GM19395 (cell line): ENCODE results near the gene PRR29.
A peak's percentile ranks its signal among the peaks of the same experiment; 100 is the strongest.

Experiments
- ATAC-seq: cut with Tn5 transposase; IDR thresholded peaks from one replicate; pipeline ENCODE4 v1.9.1; 2021; ENCODE audit warnings: mild to moderate bottlenecking, moderate library complexity; ENCODE audit not compliant: unreplicated experiment

The PRR29 gene

DNA sequence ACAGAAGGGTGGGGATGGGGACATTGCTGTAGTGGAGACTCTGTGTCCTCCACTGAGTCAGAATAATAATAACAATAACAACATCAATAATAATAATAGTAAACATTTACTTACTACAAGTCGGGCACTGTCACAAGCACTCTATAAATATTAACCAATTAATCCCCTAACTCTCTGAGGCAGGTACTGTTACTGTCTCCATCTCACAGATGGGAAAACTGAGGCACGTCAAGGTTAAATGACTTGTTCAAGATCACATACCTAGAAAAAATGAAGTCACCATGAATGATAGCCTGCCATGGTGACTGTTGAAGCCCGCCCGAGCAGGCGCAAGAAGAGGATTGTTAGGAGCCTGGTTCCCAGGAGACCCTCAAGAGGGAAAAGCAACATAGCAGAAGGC is 10.2 kb downstream of the PRR29 start:
- no peak for ATAC-seq

DNA sequence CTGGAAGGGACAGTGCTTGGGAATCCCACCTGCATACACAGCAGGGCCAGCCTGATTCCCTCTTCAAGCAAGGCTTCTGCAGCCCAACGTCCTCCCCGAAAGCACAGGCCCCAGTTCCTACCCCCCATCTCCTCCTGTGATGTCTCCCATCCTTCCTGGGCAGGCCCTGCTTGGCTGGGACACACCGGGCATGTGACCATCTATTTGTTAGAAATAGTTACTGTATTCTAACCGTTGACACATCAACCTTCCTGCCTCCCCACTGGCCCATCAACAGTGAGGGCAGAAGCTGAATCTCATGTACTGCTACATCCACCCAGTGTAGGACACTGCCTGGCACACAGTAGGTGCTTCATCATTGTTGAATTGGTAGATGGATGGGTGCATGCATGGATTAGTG is 10.7 kb downstream of the PRR29 start:
- ATAC-seq, result no peak

DNA sequence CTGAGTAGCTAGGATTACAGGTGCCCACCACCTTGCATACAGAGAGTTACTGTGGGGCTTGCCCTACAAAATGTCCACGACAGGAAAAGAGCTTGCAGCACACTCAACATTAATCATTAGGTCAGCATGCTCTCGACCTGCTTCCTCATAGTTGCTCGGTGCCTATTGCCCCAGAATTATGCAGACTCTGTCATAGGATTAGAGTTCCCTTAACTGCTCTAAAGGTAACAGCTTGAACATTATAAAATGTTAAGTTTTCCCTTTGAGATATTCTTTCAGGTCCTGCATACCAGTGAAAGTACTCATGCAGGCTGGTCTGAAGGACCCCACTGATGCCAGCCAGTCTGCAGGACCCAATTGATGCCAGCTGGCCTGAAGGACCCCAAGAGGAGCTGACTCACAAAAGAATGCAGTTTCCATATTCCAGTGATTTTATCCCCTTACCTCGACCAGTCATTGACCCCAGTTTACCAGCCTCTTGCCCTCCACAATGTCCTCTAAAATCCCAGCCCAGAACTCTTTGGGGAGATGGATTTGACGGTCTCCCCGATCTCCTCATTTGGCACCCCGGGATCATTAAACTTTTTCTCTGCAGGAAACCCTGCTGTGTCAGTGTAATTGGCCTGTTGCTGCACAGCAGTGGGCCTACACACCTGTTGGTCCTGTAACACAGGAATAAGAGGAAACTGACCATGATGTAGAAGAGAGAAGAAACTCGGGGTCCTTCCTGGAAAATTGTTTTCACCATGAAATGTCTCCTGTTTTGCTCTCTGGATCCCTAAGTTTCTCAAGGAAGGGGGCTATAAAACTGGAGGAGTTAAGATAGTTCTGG is 11.6 kb downstream of the PRR29 start:
- ATAC-seq, result no peak

DNA sequence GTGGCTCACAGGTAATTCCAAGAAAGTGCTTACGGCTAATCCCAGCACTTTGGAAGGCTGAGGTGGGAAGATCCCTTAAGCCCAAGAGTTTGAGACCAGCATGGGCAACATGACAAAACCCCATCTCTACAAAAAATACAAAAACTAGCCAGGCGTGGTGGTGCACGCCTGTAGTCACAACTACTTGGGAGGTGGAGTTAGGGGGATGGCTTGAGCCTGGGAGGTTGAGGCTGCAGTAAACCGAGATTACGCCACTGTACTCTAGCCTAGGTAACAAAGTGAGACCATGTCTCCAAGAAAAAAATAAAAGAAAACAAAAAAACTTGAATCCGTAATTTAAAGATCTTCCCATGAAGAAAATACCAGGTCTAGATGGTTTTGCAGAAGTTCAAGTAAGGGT is 17.3 kb downstream of the PRR29 start:
- no peak for ATAC-seq

DNA sequence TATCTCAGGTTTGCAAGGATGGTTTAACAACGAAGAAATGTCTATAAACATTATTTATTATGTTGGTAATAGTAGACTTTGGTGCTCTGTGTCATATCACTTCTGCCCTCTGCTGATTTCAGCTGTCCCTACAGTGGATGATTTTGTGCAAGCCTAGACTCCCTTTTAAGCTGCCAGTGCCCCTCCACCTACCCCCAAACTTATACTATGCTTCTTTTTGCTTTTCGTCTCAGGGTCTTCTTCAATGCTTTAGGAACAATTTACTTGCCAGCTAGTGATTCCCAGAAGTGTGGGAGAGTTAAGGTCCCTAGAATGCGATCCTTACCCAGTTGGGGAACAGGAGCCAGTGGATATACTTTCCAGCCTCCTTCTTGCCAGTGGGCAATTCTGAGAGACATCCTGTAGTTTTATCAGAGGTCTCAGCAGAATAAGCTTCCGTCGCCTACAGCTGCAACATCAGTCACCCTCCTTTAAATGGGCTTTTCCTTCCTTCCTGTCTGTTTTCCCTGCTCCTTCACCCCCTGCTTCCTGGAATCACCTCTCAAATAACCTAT is 18.2 kb downstream of the PRR29 start:
- no peak for ATAC-seq

DNA sequence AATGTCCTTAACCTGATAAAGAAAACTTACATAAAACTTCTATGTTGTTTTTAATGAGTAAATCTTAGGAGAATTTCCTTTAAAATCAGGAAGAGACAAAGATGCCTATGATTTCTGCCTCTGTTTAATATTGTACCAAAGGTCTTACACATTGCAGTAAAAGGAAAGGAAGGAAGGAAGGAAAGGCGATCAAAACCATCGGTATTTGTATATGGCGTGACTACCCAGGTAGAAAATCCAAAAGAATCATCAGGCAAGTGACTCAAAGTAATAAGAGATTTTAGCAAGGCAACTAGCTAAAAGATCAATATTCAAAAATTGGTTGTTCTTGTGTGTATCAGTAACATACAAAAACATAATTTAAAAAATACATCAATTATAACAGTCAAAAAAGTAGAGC is 18.8 kb downstream of the PRR29 start:
- ATAC-seq, result no peak

DNA sequence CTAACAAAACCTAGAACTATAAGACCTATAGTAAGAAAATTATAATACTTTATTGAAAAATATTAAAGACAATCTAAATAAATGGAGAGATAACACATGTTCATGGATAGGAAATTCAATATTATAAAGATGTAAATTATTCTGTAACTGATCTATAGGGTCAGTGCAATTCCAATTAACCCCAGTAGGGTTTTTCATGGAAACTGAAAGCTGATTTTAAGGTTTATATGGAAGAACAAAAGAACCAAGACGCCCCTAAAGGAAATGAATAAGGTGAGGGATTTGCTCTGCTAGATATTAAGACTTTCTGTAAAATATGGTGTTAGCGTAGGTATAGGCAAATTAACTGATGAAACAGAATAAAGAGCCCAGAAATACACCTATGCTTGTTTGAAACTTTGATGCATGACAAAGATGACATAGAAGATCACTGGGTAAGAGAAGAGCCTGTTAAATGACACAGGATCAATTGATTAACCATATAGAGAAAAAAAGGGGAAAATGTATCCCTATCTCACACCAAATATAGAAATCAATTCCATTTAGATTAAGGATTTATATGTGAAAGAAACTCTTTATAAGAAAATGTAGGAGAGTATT is 19.3 kb downstream of the PRR29 start:
- no peak for ATAC-seq

DNA sequence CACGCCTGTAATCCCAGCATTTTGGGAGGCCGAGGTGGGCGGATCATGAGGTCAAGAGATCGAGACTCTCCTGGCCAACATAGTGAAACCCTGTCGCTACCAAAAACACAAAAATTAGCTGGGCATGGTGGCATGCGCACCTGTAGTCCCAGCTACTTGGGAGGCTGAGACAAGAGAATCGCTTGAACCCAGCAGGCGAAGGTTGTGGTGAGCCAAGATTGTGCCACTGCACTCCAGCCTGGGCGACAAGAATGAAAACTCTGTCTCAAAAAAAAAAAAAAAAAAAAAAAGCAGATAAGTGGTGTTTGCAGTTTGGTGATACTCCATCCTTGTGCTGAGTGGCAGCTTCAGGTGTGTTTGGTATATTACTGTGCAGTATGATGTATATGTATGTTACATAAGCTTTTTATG is 21.4 kb downstream of the PRR29 start:
- peak; percentile 17 for ATAC-seq

DNA sequence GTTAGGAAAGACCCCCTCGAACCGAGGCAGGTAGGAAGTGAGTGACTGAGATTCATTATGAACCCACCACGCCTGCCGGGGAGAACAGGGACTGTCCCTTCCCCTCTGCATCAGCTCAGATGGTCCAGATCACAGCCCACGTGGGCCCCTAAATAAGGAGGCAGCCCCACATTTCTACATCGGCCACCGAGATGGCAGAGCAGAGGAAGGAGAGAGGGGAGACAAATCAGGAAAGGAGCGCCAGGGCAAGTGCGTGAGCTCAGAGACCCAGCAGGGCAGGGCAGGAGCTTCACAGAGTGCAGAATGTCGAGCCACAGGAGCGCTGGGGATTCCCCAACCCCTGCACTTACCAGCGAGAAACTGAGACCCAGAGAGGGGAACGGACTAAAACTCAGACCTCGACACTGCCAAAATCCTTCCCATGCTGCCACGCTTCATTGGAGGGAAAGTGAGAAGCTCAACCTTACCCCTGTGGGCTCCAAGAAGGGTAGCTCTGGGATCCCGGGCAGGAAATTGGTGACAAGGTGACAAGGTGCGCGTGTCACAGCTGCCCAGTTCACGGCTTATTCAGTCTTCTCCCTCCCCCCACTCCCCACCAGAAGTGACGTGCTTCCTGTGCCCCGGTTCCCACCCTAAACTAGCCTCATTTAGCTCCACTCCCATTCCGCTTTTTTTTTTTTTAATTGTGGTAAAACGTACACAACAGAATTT is 22.1 kb downstream of the PRR29 start, which contains the start of gene ICAM2:
TSS of gene ICAM2 (minus strand) at position 578 of the 711 bp plus-strand sequence. CDS start 13,942 bp downstream, outside the sequence.
- peak; percentile 59 for ATAC-seq

DNA sequence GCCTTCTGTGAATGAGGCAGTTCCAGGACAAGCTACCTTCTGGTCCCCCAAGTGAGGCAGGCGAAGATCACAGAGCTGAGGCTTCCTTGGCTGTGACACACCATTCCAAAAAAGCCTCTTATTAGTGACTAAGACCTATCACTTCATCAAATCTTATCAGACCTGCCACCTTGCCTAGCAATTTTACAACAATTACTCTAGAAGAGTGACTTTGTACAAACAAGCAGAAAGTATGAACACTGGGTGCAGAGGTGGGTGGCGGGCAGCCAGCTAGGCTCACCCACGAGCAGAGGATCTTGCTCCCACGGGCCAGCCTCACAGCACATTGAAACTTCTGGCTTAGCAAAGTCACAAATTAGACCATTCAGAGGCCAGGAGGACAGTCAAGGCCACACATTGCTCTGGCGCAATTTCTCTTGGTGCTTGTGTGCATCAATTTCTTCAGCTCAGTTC is 24.5 kb downstream of the PRR29 start:
- ATAC-seq, result no peak

DNA sequence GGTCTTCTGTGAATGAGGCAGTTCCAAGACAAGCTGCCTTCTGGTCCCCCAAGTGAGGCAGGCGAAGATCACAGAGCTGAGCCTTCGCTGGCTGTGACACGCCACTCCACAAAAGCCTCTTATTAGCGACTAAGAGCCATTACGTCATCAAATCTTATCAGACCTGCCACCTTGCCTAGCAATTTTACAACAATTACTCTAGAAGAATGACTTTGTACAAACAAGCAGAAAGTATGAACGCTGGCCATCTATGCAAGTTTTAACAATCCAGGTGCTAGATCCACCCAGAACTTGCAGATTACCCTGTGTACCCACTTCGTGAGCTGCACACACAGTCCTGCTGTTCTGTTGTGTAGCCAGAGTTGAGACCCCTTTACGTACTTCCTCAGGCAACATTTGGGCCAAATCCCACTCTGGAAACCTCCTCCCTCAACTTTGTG is 26.1 kb downstream of the PRR29 start:
- ATAC-seq, result no peak

DNA sequence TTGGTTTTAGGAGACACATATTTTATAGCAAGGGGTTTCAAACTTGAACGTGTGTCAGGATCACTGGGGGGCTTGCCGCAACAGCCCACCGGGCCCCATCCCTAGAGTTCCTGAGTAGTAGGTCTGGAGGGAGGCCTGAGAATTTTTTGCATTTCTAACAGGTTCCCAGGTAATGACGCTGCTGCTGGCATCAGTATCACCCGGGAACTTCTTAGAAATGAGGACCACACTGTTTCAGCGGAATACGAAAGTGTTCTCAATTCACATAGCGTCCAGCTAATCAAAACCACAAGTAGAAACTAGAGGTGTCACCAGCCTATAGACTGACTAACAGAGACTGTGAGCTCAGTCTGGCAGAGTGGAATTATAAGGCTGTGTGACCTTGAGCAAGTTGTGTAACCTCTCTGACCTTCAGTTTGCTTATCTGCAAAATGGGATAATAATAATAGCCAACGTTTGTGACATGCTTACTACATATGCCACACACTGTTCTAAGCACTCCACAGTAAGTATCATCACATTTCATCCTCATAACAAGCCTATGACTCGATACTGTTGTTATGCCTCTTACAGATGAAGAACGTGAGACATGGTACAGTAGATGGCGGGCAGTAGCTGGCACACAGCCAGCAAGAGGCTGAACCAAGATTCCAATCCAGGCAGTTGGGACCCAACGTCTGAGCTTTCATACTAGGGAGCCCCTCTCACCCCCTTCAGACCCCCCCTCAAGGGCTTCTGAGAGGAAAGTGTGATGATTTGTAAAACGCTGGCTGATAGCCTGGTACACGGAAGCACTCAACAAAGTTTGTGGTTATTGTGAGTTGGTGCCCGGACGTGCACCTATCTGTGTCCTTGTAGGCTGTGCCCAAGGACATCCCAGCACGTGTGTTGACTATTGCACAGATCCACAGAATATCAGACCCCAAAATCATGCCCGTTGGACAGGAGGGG is 26.9 kb downstream of the PRR29 start:
- no peak for ATAC-seq

DNA sequence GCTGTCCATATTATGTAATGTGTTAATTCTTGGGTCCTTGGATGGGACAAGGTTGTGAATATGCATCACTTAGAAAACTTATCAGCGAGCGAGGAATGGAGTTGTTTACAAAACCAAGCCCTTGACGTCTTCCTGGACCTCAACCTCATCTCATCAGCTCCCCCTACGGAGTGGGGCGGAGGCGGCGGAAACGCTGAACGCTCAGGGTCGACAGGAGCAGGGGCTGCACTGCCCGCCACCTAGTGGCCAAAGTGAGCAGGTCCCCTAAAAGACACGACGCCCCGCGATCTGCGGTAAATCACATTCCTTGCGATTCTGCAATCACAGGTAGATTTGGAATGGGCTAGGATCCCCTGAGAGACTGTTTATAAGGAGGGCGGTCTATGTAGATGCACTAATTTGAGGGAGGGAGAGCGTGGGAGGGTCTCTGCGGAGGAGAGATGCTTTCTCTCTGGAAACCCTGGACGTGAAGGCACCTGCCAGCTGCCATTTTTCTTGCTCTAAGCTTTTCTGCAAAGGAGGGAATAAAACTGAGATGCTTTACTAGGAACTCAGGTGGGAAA is 27.7 kb downstream of the PRR29 start:
- ATAC-seq, result no peak

DNA sequence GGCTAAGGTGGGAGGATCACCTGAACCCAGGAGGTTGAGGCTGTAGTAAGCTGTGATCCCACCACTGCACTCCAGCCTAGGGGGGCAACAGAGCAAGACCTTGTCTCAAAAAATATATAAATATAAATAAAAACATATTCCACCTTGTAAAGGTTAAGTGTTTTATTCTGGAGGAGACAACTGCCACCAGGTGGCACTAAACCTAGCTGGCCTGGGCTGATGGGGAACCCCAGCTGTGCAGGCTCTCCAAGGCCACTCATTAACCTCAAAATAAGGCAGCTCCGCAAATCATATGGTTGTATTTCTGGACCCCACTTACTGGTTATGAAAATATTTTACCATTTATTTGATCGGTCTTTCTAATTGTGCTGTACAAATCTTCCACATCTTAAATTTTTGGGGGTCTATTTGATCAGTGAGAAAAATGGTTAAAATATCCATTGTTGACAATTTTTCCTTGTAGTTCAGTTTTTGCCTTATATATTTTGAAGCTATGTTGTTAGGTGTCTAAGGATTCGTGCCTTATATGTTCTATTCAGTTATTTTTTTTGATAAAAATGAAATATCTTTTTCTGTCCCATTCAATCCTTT is 30.8 kb downstream of the PRR29 start:
- ATAC-seq, result no peak

DNA sequence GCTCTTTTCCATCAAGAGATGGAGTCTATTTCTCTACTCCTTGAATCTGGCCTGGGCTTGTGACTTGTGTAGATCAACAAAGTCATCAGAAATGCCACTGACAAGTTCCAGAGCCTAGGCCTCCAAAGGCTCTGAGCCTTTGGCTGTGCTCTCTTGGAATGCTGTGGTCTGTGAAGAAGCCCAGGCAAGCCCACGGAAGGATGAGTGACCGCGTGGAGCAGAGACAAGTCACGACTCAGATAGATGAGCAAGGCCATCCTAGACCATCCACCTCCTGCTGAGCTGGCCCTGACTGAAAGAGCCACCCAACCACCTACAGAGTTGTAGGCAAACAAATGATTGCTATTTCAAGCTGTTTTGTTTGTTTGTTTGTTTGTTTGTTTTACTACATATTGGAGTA is 33.9 kb downstream of the PRR29 start:
- no peak for ATAC-seq

DNA sequence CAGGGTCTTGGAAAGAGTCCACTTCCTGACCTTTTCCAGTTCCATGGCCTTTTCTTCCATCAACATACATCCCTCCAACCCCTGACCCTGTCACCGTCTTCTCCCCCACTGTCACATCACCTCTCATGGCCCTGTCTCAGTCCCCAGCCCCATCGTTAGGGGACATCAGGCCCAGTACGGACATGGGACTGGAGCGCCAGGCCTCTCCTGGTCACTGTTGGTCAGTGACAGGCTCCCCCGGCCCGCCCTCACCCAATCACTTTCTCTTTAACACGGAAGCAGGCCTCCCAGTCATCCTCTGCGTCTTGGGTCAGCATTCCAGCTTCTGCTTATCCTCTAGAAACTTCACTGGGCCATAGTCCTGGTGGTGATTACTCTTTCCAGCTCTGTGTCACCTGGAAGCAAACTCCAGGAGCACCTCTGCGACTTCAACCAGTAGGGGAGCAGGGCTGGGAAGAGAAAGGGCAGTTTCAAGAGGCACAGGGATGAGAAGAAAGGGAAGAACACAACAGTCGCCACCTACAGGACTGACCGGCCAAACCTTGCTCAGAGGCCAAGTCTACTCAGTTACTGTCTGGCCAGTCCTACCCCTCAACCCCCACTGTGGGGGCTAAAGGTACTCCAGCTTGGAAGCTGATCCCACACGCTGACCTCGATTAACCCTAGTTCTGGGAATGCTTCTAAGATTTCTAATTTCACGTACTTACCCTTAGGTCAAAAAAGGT is 38.2 kb downstream of the PRR29 start:
- no peak for ATAC-seq

DNA sequence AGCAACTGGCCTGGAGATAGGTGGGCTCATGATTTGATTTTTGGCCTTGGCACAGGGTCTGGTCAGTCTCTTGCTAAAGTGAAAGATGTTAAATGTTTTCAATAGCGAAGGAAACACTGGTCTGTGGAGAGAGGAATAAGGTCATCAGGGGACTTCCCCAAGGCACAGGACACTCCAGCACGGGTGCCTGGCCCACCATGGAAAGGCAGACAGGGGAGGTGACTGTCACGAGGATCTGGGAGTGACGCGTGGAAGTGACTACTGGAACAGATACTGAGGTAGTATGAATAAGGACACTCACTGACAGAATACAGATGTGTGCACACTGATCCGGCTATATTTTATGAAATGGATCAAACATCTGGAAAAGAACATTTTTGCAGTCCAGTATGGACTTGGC is 39.0 kb downstream of the PRR29 start:
- no peak for ATAC-seq

DNA sequence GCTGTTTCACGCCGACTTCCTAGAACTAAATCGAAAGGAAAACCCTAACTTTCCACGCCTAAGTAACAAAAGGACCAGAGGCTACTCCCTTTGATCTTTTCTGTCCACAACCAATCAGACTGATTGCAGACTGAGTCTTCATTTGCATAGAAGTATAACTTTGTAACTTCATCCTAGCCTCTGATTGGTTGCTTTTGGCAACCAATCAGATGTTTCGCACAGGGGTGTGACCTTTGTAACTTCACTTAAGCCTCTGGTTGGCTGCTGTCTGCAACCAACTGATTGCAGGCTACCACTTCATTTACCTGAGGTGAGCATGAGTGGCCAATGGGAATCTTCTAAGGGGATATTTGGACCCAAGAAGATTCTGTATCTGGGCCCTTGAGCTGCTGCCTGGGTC is 39.7 kb downstream of the PRR29 start:
- no peak for ATAC-seq
